Retinal pigment epithelial cell (primary cell): ENCODE data around the gene ADRB2.

Source experiments
- DNase-seq: peaks from one replicate; pipeline ENCODE4 v3.0.0-alpha.2; 2010; ENCODE audit warnings: low read depth
- H3K4me3 ChIP-seq: 2 replicates; pipeline ENCODE4 v1.5.1; 2011; ENCODE audit warnings: mild to moderate bottlenecking, low read length, control low read depth, moderate library complexity
- TF ChIP-seq, protein P1 (sequence below): conservative IDR thresholded peaks from 2 replicates; pipeline ENCODE4 v1.5.1; 2011; ENCODE audit warnings: low read depth, low read length, control low read depth, inconsistent platforms

The ADRB2 gene

DNA sequence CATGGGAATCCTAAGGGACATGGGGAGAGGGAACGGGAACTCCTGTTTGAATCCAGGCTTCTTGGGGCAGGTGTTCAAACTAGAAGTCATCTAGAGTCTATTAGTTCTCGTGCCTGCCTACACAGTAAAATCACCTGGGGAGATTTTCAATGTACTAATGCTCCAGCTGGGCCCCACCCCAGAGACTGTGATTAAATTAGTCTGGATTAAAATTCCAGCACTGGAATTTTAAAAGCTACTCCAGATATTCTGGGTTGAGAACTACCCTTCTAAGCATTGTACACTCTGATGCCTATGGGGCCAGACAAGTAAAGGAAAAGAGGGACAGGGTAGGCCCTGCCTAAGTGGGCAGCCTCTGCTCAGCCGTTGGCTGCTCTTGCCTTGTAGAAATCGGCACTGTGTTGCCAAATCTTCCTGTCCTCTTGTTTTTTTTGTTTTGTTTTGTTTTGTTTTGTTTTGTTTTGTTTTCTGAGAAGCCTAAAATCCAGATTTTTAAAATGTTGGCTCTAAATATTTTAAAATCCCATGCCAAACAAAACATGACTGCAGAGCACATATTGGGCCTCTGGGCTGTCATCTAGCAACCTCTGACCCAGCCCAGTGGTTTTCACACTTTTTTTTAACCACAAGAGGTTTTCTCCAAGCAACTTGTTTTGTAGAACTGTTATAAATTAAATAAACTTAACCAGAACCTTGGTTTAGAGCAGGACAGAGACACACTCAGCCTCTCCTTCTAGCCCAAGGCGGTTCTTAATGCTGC lies 29.0 kb downstream of the ADRB2 start:
- TF ChIP-seq, protein P1, sequence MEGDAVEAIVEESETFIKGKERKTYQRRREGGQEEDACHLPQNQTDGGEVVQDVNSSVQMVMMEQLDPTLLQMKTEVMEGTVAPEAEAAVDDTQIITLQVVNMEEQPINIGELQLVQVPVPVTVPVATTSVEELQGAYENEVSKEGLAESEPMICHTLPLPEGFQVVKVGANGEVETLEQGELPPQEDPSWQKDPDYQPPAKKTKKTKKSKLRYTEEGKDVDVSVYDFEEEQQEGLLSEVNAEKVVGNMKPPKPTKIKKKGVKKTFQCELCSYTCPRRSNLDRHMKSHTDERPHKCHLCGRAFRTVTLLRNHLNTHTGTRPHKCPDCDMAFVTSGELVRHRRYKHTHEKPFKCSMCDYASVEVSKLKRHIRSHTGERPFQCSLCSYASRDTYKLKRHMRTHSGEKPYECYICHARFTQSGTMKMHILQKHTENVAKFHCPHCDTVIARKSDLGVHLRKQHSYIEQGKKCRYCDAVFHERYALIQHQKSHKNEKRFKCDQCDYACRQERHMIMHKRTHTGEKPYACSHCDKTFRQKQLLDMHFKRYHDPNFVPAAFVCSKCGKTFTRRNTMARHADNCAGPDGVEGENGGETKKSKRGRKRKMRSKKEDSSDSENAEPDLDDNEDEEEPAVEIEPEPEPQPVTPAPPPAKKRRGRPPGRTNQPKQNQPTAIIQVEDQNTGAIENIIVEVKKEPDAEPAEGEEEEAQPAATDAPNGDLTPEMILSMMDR = no peak
- DNase-seq = no peak
- H3K4me3 ChIP-seq = no peak overlapping the region

- no peak overlapping the region for H3K4me3 ChIP-seq
- DNase-seq = no peak
- TF ChIP-seq, protein P1 = no peak
Observed at GRCh38 chr5:148856009-148856367, 29.6 kb downstream of the ADRB2 start.

DNA sequence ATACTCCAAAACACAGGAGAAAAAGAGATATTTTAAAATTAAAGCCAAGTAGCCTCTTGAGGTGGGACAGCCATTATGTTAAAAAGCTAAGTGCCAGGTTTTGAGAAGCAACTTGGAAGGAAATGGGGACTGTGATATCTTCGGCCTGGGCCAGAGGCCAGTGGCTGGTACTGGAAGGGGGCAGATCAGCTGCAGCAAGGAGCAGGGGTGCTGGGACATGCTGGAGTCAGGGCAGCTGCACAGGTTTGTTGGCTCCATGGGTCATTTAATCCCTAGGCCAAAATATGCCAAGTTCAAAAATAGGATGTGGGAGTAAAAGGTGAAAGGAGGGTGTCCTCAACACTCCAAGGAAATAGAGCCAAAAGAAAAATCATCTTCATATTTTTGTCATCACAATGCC lies 30.0 kb downstream of the ADRB2 start:
- TF ChIP-seq, protein P1 = no peak
- no peak overlapping the region for H3K4me3 ChIP-seq
- no peak for DNase-seq

GRCh38 chr5:148857474-148857873 lies 31.1 kb downstream of the ADRB2 start:
- H3K4me3 ChIP-seq = no peak overlapping the region
- no peak for DNase-seq
- TF ChIP-seq, protein P1 = no peak

GRCh38 chr5:148858106-148858505 lies 31.7 kb downstream of the ADRB2 start:
- no peak overlapping the region for H3K4me3 ChIP-seq
- no peak for DNase-seq
- TF ChIP-seq, protein P1 = no peak

DNA sequence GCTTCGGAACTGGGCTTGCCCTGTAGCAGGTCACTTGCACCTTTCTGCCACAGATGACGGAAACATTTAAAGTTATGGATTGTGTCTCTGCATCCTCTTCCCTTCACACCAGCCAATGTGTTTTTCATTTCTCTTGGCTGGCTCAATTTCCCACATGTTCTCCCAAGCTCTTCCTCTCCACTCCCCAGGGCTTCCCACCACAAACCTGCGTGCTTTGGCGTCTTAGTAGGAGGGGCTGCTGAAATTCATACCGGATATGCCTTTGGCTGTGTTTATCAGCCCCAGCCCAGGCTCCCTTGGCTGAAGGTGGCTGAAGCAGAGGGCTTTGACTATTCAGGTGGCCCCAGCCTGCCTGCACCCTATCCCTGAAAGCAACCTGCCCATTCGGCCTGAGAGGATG lies 32.1 kb downstream of the ADRB2 start:
- TF ChIP-seq, protein P1 = no peak
- DNase-seq = no peak
- H3K4me3 ChIP-seq = no peak overlapping the region

- no peak overlapping the region for H3K4me3 ChIP-seq
- DNase-seq = no peak
- TF ChIP-seq, protein P1 = no peak
Observed at GRCh38 chr5:148859703-148860102, 33.3 kb downstream of the ADRB2 start.
